NCI-H526 (cell line): ENCODE measurements around the gene HCAR3.

Experiments used
- DNase-seq, 2 experiments: peaks; one replicate each; lab custom pipeline; 2025; lab: John Stamatoyannopoulos, UW

HCAR3 gene

DNA sequence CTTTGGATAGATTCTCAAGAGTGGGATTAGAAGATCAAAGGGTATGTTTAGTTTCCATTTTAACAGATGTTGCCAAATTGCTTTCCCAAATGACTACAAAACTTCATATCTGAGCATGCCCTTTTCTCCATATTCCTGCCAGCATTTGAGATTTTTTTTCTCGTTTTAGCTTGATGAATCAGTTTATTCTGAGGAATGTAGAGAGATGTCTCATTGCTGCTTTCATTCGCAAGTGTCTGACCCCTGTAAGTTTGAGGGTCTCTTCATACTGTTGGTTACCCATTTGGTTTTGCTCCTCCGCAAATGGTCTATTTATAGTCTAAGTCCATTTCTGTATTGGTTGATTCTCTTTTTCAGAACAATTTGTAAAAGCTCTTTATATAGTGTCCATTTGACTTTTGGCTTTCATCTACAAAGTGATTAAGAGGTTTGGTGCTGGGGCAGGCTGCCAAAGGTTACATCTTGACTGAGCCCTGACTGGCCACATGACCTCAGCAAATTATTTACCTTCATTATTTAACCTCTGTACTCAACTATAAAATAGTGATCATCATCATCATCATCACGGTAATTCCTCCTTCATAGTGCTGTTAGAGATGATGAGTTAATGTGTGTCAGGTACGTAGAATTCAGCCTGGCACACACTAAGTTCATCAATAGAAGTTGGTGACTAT, 47.1 kb downstream of the HCAR3 start:
- no peak for DNase-seq

DNA sequence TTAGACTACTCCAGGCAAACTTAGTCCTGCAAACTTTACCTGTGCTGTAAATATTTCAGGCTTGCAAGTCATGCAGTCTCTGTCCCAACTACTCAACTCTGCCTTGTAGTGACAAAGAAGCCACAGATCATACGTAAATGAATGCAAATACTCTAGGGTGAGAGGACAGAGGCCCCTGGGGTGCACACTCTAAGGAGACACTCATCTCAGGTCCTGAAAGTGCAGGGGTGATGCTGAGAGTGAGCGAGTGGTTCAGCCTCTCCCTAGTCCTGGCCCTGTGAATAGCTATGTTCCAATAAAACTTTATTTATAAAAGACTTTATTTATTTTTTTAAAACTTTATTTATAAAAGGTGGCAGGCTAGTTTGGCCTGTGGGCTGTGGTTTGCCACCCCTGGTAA, 48.3 kb downstream of the HCAR3 start:
- peak; percentile 50 to 72 for DNase-seq

DNA sequence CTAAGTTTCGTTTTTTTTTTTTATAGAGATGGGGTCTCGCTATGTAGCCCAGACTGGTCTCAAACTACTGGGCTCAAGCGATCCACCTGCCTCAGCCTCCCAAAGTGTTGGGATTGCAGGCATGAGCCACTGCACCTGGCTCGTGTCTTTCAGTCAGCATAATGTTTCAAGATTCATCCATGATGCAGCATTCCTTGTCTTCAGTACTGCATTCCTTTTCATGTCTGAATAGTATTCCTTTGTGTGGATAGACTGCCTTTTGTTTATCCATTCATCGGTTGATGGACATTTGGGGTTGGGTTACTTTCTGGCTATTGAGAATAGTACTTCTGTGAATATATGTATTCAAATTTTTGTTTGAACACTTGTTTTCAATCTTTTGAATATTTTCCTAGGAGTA, 50.9 kb downstream of the HCAR3 start:
- DNase-seq, result no peak

GRCh38 chr12:122665349-122665748, 51.3 kb downstream of the HCAR3 start:
- DNase-seq, result no peak
